Measurements from ENCODE around the gene DGKH.
A peak's percentile ranks its signal among the peaks of the same experiment; 100 is the strongest.

Gene DGKH

DNA sequence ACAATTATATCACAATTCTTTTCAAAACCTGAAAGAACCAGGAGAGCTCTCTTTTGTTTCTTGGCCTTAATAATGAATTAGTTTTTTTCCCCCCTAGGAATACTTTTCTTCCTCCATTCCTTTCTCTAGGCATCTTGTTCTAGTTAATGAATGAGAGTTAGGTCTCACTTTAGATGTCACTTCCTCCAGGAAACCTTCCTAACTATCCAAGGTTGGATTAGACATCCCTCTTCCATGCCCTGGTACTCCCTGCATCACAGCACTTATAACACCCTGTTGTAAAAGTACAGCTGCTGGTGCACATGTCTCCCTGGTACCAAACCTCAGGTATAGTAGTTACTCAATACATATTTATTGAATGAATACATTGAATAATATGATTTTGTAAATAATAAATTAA is 21.2 kb upstream of the DGKH start:
- H3K4me3 ChIP-seq (replicated peaks; ENCODE audit: low read depth, low read length), result no peak overlapping the region
- TF ChIP-seq, protein P1, sequence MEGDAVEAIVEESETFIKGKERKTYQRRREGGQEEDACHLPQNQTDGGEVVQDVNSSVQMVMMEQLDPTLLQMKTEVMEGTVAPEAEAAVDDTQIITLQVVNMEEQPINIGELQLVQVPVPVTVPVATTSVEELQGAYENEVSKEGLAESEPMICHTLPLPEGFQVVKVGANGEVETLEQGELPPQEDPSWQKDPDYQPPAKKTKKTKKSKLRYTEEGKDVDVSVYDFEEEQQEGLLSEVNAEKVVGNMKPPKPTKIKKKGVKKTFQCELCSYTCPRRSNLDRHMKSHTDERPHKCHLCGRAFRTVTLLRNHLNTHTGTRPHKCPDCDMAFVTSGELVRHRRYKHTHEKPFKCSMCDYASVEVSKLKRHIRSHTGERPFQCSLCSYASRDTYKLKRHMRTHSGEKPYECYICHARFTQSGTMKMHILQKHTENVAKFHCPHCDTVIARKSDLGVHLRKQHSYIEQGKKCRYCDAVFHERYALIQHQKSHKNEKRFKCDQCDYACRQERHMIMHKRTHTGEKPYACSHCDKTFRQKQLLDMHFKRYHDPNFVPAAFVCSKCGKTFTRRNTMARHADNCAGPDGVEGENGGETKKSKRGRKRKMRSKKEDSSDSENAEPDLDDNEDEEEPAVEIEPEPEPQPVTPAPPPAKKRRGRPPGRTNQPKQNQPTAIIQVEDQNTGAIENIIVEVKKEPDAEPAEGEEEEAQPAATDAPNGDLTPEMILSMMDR (IDR thresholded peaks at IDR 0.05; ENCODE audit: low read length, missing control alignments), result no peak
- DNase-seq (ENCODE audit: low read depth), result no peak

DNA sequence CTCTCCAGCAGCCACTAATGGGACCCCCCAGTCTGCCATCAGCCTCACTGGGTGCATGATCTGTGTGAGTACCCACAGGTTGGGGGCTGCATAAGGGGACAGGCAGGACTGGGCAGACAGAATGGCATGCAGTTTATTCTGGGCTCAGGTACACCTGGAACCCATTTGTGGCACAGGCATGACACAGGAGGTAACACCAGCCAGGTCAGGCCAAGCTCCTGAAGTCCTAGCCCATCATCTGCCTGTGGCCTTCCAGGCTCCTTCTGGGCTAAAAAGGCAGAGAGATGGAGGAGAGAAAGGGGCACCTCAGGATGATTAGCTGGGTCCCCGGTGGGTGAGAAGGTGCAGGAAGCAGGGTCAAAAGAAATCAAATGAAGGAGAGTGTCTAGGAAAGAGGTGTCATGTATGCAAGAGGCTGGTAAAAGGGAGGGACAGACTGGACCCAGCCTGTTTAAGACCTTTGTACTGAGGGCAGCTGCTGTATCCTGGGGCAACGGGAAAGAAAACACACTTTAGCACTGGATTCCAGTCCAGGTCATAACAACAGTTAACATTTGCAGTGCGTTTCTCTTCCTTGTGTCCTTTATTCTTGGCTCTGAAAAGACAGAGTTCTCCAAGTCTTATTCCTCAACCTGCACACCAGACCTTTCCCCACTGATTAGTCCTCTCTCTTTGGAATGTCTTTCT is 20.2 kb upstream of the DGKH start:
- H3K4me3 ChIP-seq (replicated peaks; ENCODE audit: low read depth, low read length), result no peak overlapping the region
- no peak for DNase-seq (ENCODE audit: low read depth)
- TF ChIP-seq, protein P1 (IDR thresholded peaks at IDR 0.05; ENCODE audit: low read length, missing control alignments), result no peak

DNA sequence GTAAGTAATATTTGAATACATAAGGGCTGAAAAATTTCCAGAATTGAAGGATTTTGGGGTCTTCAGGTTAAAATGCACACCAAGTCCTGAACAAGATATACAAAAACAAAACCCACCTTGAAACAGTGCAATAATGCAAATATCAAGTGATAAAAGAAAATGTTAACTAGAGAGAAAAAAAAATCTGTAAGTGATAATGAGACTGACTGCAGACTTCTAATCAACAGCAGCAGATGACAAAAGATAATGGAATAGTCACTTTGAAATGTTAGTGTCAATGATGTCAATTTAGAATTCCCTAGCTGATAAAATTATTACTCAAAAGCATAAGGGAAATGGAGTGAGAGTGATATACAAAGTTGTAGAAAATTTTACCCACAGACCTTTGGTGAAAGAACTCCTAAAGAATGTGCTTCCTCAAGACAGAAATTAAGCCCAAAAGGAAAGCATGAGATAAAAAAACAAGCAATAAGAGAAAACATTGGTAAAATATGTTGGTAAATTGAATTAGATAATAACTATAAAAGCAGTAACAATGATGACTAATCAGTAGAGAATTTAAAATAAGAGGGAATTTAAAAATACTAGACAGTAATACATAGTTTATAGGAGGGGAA is 12.4 kb upstream of the DGKH start:
- TF ChIP-seq, protein P1 (IDR thresholded peaks at IDR 0.05; ENCODE audit: low read length, missing control alignments), result no peak
- no peak overlapping the region for H3K4me3 ChIP-seq (replicated peaks; ENCODE audit: low read depth, low read length)
- no peak for DNase-seq (ENCODE audit: low read depth)

DNA sequence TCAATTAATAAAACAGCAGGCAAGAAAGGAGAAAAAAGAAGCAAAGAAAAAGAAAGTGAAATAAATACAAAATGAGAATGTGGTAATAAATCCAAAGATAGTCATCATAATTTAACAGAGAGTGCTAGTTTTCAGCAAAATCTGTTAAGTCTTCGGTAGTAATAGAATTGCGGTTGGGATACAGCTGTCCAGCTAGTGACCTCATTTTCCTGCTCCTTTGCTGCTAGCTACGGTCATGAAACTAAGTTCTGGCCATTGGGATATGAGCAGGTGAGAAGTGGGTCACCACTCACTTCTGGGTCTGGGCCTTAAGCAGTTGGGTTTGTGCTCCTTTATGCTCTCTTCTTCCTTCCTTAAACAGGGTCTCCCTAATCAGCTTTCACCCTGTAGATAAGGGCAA is 11.7 kb upstream of the DGKH start:
- H3K4me3 ChIP-seq (replicated peaks; ENCODE audit: low read depth, low read length), result no peak overlapping the region
- TF ChIP-seq, protein P1 (IDR thresholded peaks at IDR 0.05; ENCODE audit: low read length, missing control alignments), result no peak
- DNase-seq (ENCODE audit: low read depth), result no peak

DNA sequence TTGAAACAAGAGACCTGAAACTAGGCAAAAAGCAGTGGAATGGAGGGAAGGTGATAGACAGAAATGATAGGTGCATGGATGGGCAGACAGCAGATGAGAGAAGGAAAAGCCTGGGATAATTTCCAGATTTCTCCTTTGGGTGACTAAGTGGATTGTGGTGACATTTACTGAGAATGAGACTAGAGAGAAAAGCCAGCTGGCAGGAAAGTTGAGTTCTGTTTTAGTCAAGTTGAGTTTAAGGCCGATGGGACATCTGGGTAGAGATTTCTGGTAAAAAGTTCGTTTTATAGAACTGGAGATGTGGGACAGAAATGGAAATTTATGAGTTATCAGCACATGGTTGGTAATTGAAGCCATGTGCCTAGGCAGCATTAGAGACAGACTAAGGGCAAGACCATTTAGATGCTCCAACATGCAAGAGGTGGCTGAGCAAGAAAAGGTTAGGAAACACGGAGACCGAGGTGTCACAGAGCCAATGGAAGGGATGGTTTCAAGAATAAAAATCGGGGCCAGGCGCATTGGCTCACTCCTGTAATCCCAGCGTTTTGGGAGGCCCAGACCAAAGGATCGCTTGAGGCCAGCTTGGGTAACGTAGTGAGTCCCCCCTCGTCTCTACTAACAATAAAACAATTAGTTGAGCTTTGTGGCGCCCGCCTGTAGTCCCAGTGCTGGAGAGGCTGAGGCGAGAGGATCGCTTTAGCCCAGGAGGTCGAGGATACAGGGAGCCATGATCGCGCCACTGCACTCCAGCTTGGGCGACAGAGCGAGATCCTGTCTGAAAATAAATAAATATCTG is 9.6 kb upstream of the DGKH start:
- TF ChIP-seq, protein P1 (IDR thresholded peaks at IDR 0.05; ENCODE audit: low read length, missing control alignments), result no peak
- H3K4me3 ChIP-seq (replicated peaks; ENCODE audit: low read depth, low read length), result peak overlapping the region; percentile 81
- DNase-seq (ENCODE audit: low read depth), result no peak

DNA sequence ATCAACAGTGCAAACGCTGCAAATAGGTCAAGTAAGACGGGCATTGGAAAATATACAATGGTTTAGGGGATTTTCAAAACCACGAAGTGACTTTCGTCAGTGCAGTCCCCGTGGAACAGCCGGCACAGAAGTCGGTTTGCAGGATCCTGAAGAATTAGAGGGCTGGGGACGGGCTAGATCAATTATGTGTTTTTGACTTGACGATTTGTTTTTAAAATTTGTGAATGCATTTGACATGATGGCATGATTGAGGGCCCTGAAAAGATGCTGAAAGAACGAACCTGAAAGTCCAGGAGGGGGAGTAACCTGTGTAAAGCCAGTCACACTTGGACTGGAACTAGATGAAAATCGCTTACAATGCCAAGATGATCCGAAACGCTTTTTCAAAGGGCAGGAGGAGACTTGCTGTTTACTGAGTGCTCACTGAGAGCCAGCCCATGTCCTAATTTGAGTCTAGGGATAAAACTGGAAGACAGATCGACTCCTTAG is 8.9 kb upstream of the DGKH start:
- H3K4me3 ChIP-seq (replicated peaks; ENCODE audit: low read depth, low read length), result peak overlapping the region; percentile 81
- DNase-seq (ENCODE audit: low read depth), result no peak
- TF ChIP-seq, protein P1 (IDR thresholded peaks at IDR 0.05; ENCODE audit: low read length, missing control alignments), result no peak

Measured in fibroblast of pulmonary artery (primary cell).